OCI-LY3 (cell line): Measurements from ENCODE around the gene NTRK2.

Source experiments
- CTCF ChIP-seq: fragments of 200-600, 300-600 bp; sonication (generic); IDR thresholded peaks from 2 replicates; pipeline ENCODE4 v1.5.1; 2014; ENCODE audit warnings: antibody characterized with exemption, low read length, low read depth
- EZH2phosphoT487 ChIP-seq: fragments of 200-600 bp; shearing (Covaris generic); IDR thresholded peaks from 2 replicates; pipeline ENCODE4 v1.6.1; 2018; ENCODE audit warnings: antibody characterized with exemption, mixed run types, low read depth

- no peak for TF ChIP-seq CTCF
- TF ChIP-seq EZH2phosphoT487, result no peak
Measured at GRCh38 chr9:84860249-84861115, 191.0 kb downstream of the NTRK2 start.
